GM19455 (cell line): Measurements from ENCODE around the gene MLXIPL.
"Not testable (repeated sequence)": the region's sequence is repeated elsewhere in the genome, so short reads cannot be mapped to it uniquely, and the experiment has no call there.

Source experiments
- ATAC-seq: cut with Tn5 transposase; IDR thresholded peaks from one replicate; pipeline ENCODE4 v1.9.1; 2021; ENCODE audit not compliant: unreplicated experiment

MLXIPL gene

GRCh38 chr7:73555411-73555982 lies 68.8 kb downstream of the MLXIPL start:
- no peak for ATAC-seq

GRCh38 chr7:73550093-73550492 lies 74.2 kb downstream of the MLXIPL start:
- not testable (repeated sequence) for ATAC-seq

GRCh38 chr7:73549176-73549575 lies 75.1 kb downstream of the MLXIPL start:
- no peak for ATAC-seq

DNA sequence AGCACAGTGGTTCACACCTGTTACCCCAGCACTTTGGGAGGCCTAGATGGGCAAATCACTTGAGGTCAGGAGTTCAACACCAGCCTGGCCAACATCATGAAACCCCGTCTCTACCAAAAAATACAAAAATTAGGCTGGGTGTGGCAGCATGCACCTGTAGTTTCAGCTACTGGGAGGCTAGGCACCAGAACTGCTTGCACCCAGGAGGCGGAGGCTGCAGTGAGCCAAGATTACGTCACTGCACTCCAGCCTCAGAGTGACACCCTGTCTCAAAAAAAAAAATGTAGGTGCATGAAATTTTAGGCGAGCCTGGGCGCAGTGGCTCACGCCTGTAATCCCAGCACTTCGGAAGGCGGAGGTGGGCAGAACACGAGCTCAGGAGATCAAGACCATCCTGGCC lies 76.5 kb downstream of the MLXIPL start:
- ATAC-seq, result no peak

DNA sequence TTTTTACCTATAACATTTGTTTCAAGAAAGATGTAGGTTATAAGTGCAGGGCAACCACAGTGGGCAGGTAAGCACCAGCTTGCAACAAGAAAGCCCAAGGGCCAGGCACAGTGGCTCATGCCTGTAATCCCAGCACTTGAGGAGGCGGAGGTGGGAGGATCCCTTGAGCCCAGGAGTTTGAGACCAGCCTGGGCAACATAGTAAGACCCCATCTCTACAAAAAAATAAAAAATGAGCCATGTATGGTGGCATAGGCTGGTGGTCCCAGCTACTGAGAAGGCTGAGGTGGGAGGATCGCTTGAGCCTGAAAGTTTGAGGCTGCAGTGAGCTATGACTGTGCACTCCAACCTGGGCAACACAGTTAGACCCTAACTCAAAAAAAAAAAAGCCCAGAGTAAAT lies 79.6 kb downstream of the MLXIPL start:
- ATAC-seq, result no peak
